GM19463 (cell line): ENCODE measurements around the gene COX10.
A peak's percentile ranks its signal among the peaks of the same experiment; 100 is the strongest.
"Not testable (repeated sequence)": the region's sequence is repeated elsewhere in the genome, so short reads cannot be mapped to it uniquely, and the experiment has no call there.

Experiments
- ATAC-seq: cut with Tn5 transposase; IDR thresholded peaks from one replicate; pipeline ENCODE4 v1.9.1; 2021; ENCODE audit warnings: mild to moderate bottlenecking, moderate library complexity; ENCODE audit not compliant: unreplicated experiment

The COX10 gene

DNA sequence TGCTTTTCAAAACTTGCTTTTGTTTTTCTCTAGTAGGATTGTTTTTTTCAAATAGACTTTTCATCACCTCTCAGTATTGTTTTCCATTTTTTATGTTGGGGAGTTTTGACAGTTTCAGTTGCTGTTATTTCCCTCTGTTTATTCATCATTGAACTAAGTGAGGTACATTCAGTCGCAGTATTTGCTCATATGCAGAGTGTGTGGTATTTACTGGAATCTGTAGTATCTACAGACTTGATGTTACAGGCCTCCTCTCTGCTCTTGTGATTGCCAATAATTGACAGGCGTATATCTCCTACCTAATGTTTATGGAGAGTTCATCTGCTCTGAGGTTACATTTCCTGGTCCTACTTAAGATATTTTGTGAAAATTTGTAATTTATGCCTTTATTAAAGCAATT lies 49.6 kb downstream of the COX10 start:
- ATAC-seq = peak; percentile 70

DNA sequence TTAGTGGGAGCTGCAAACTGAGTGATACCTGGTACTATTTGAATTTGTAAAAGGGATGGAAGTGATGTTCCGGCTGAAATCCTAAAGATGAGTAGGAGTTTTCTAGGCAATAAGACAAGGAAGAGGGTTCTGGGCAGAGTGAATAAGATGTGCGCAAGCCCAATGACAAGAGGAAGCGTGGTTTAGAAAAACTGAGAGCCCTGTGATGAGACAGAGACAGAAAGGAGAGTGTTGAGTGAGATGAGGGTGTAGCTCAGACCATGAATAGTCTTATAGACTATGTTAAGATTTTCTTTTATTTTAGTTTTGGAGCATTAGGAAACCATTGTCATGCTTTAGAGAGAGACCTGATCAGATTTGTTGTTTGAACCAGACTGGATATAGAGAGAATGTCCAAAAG lies 50.2 kb downstream of the COX10 start:
- ATAC-seq = no peak

DNA sequence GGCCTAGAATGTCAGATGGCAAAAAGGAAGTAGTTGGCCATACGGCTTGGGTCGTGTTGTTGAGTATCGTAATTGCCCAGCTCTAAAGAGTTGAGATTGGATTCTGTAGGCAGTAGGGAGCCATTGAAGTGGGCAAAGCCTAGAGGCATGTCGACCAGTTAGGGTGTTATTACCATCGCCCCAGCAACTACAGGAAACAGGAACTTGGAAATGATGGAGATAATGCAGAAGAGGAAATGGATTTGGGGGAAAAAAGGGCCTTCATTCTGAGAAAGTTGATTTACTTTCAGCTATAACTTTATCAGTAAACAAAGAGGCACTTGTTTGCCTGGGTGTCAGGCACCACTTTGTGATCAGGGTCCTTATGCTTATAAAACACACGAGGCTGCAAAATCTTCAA lies 52.6 kb downstream of the COX10 start:
- no peak for ATAC-seq

DNA sequence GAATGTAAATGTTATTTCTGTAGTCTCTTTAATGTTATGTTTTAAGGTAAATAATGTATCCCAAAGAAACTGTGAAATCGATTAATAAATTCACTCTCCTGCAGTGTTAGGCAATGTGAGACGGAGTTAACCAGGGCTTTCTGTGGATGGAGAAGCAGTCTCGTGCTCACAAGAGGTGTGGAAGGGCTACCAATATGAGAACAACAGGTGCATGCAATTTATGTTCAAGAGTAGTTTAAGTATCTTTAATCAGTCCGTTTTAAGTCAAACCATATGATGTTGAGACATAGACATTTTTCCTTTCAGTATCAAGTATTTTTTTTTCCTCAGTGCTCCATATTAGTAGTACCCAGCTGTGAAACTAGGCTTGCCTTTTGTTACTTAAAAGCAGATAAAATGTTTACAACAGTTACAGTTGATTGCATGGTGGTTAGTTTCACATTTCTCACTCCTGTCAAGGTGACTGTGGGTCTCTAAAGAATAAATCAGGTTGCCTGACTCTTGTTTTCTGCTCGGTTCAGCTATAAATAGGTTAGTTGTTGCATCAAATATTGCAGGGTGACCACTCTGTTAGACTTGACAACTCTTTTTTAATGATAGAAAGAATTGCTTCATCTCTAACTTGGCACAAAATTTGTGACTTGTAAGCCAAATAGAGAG lies 54.4 kb downstream of the COX10 start:
- ATAC-seq = no peak

DNA sequence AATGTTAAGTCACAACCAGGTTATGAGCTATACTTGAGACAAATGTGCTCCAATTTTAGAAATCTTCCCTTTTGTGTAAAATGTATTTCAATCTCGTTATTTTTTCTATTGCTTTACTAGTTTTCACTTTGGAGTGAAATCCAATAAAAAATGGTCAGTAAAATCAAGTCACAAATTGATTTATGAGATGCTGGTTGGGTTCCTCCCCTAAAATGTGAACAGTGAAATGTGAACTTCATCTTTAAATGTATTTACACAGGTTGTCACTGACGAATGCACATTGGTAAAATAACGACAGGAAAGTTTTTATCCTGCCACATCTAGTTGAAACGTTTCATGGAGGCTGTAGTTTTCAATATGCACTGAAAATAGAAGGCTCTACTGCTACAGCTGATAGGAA lies 55.5 kb downstream of the COX10 start:
- no peak for ATAC-seq

DNA sequence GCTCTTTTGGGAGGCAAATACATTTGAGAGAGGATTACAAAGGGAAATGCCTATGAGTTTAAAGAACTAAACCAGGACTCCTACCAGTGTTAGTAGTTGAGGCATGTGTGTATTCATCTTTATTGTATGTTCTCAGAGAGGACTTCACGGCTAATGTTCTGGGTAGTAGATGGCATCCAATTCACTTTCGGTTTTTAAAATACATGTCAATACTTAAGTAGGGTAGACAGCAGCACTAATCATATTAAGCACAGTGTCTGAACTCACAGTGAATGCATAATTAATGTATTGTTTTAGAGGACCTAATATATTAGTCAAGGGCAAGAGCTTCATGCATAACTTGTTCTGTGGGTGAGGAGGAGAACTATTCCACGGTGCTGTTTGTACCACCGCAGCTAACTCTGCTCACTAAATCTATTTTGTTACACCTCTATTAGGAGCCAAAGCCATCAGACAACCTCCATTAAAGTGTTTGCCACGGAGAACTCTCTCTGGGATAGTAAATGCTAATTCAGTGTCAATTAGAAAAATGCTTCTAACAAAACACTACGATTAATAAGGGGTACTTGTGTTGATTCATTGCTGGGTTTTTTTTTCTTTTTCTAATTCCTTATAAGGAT lies 56.3 kb downstream of the COX10 start:
- ATAC-seq = no peak

DNA sequence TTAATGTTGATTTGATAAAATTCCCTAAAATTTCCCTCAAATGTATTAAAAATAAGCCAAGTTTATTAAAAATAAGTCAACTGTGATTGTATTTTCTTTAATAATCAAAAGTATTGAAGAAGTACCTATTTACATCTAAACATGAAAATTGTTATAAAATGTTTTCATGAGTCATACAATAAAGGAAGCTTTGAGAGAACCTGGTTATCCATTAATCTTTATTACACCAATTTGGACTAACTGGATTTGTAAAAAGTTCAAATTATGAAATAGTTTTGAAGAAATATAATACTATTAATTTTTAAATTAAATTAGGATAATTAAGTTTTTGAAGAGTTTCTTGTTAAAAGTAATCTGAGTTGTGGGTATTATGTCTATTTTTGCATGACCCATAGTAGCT lies 63.8 kb downstream of the COX10 start:
- ATAC-seq = no peak

DNA sequence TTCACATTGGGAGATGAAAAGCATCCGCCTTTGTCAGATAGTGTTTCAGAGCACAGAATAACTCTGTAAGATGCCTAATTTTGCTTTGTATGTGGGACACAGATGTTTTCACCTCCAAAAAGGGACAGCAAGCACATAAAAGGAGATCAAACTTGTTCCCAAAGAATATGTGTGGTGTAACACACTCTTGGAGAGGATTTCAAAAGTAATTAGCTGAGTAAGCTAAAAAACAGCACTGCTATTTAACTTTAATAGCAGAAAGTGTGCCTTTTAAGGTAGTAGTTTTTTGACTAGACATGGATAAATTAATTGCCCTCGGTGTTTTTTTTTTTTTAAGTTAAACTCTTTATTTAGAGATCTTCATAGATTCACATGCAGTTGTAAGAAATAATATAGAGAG lies 65.2 kb downstream of the COX10 start:
- no peak for ATAC-seq

DNA sequence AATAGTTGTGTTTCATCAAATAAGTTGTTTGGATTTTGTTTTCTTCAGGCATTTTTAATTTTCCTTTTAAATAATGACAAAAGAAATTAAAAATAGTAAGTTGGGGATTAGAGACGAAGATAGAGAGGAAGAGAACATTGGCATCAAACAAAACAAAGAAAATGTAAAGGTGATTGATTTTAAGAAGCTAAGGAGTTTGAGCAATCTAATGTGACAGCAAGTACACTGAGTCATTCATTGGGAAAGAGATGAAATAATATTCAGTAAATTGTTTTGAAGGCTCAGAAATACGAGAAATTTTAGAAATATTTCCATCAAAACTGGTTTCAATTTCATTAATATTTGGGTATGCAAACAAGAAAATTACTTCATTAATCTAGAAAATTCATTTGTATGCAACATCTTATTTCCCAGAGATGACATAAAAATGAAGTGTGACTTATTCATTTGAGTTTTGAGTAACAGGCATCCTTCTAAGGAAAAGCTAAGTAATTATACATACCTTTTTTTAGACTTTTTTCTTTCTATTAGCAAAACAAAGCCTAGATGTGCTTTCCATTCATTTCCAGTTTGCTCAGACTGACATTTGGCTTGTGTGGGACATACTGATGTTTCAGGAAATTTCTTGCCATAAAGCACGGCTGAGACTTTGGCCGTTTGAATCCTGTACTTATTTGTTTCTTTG lies 66.7 kb downstream of the COX10 start:
- ATAC-seq = no peak

DNA sequence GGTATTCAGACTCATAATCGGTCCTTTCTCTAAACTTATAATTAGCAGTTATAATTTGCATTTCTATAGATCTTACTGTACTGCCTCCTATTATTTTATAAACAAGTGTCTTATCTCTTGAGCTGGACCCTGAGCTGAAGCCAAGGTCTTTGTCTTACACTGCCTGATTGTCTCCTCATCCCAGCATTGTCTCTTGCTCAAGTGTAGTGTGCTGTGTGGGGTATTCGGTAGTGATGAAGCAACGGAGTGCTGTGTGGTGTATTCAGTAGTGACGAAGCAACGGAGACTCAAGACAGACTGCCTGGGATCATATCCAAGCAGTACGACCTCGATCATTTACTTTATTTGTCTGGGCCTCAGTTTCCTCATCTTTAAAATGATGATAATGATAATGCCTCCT lies 69.3 kb downstream of the COX10 start:
- ATAC-seq = no peak

DNA sequence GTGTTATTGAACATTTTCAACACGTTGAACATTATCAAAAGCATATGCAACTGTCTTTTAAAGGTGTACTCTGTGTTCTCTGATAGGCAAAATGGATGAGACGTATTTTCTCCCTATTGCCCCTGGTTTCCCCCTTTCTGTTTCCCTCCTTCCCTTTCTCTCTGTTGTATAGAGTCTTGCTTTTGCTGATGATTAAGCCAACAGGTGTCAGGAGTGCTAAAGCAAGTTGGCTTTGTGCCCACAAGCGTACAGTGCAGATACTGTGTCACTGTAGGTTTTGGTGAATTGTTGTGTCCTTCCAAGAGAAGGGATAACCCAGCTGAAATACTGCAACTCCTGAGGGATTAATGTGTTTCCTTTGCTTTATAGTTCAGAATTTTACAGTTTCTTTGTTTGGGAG lies 74.4 kb downstream of the COX10 start:
- no peak for ATAC-seq

DNA sequence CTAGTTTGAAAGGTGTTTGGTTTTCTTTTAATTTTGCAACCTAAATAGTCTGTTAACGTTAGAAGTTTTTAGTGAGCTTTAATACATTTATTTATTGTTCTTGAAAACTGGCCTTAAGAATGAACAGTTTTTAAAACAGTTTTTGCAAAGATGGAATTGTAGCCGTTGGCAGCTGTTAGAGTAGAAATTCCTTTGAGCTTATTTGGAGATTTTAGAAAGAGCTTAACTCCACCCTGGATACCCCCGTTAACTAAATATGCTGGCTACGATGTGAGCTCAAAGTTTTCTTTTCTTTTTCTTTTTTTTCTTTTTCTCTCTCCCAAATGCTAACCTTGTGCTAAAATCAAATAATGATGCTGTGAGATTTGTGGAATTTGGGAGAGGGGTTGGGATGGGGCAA lies 75.2 kb downstream of the COX10 start:
- ATAC-seq = no peak

DNA sequence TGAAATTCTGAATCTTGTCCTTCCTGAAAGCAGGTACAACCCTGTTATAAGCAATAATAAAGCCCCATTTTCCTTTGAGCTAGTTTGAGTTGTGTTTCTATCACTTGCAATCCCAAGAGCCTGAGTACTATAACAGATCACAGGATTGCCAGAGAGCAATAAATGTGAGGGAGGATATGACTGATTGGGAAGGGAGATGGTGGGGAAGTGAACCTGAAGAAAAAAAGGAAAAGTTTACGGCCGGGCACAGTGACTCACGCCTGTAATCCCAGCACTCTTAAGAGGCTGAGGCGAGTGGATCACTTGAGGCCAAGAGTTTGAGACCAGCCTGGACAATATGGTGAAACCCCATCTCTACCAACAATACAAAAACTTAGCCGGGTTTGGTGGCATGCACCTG lies 80.4 kb downstream of the COX10 start:
- no peak for ATAC-seq

DNA sequence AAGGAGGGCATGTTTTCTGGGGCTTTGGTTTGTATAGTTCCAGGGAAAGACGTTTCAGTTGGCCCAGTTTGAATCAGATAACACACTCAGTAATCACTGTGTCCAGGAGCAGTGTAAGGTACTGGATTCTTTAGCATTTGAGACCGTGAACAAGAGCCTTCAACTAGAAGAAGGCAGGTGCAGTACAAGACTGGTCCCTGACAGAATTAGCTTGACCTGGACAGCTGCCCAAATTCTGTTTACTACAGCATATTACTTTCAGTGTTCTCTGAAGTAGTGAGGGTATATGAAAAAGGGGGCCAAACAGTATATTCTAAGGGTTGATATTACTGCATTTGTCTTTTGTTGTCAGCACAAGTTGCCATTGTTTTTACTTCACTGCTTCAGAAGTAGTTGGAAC lies 81.3 kb downstream of the COX10 start:
- ATAC-seq = no peak

DNA sequence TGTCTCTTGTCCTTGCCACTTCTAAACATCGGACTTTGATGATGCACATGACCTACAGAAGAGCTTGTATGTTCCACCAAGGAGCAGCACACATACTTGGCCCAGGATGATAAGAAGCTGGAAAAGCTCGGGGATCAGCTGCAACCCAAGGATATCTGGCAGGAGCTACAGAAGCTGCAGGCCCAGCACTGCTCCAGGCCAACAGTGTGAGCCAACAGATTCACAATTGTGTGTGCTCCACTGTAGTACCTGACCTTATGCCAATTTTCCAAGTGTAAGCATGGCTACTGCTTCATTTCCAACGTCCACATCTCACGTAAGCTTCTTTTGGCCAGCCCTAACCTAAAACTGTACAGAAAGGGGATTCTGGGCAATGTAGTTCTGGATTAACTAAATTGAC lies 83.4 kb downstream of the COX10 start:
- no peak for ATAC-seq

DNA sequence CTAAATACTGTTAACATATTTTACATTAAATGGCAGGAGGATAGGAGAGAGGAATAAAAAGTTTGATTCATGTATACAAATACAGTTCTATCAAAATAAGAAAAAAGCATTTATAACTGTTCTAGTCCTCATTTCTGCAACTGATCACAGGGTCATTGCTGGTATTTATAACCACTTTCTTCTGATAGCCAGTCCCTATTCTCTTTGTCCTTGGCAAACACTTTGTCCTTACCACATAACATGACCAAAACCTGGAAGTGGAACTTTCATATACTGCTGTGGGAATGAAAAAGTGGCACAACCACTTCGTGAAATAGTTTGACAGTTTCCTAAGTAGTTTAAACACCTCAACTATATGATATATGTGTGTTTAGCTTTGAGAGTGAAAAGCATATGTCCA lies 84.1 kb downstream of the COX10 start:
- no peak for ATAC-seq

DNA sequence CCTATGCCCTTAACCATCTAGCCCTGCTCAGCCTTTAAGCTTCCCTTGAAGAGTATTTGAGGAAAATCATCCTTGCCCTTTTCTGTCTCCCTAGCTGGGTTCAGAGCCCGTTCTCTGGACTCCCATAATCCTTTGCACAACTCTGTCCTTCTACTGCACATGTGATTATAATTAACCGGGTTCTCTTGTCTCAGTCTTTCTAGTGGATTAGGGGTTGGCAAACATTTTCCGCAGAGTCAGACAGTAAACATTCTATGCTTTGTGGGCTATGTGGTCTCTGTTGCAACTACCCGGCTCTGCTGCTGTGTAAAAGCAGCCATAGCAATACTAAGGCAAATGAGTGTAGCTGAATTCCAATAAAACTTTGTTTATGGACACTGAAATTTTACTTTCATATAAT lies 87.4 kb downstream of the COX10 start:
- ATAC-seq = no peak

DNA sequence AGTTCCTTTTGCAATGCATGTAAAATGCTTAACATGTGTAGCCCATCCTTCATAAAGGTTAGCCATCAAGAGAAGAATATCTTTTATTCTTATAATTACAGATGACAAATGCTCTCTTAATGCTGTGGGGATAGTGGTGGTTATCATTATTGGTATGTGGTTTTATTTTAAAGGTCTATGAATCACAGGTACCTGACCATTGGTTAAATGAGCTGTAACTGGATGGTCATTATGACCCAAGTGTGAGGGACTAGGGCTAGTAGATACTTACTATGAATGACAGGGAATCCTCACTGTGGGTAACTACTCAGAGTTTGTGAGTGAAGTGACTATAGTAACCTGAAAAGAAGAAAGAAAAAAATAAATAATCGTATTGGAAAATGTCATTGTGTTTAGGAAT lies 88.5 kb downstream of the COX10 start:
- ATAC-seq = no peak

DNA sequence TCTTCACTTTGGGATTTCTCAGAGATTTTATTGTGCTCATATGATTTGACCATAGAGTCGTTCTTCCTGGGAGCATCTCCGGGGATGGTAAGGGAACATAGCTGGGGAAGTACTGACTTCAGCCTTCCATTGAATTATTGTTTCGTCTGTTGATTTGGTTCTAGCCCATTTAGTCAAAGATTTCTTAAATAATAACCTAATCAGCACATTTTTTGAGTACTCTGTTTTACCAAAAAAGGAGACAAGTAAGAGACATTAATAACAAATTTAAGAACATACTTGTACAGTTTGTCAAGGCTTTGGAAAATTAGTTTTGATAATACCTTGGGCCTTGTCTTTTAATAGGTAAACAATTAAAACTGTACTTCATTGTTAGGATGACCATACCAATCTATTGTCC lies 89.4 kb downstream of the COX10 start:
- no peak for ATAC-seq

DNA sequence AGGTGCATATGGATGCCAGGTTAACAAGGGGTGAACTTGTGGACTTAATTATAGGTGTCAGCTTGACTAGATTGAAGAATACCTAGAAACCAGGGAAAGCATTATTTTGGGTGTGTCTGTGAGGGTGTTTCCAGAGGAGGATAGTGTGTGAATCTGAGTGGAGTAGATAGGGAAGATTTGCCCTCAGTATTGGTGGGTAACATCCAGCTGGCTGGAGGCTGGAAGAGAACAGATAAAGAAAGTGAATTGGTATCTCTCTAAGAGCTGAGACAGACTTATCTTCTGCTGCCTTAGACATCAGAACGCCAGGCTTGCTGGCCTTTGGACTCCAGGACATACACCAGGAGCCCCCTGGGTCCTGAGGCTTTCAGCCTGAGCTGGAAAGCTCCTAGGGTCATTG lies 92.1 kb downstream of the COX10 start:
- ATAC-seq = no peak

DNA sequence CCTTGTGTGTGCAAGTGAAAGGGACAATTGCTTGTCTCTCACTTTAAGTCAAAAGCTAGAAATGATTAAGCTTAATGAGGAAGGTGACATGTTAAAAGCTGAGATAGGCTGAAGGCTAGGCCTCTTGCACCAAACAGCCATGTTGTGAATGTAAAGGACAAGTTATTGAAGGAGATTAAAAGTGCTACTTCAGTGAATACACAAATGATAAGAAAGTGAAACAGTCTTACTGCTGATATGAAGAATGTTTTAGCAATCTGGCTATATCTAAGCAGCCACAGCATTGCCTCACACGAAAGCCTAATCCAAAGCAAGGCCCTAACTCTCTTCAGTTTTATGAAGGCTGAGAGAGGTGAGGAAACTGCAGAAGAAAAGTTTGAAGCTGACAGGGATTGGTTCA lies 96.3 kb downstream of the COX10 start:
- ATAC-seq = no peak

DNA sequence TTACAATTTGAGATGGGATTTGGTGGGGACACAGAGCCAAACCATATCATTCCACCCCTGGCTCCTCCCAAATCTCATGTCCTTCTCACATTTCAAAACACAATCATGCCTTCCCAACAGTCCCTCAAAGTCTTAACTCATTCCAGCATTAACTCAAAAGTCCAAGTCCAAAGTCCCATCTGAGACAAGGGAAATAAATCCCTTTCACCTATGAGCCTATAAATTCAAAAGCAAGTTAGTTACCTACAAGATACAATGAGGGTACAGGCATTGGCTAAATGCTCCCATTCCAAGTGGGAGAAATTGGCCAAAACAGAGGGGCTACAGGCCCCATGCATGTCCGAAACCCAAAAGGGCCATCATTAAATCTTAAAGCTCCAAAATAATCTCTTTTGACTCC lies 98.5 kb downstream of the COX10 start:
- not testable (repeated sequence) for ATAC-seq

DNA sequence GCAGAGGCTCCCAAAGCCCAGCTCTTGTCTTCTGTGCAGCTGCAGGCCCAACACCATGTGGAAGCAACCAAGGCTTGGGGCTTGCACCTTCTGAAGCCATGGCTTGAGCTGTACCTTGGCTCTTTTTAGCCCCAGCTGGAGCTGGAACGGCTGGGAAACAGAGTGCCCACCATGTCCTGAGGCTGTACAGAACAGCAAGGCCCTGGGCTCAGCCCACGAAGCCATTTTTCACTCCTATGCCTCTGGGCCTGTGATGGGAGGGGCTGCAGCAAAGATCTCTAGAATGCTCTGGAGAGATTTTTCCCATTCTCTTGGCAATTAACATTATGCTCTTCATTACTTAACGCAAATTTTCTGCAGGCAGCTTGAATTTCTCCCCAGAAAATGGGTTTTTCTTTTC lies 99.3 kb downstream of the COX10 start:
- ATAC-seq = no peak
